Keratinocyte (primary cell): ENCODE data around the gene SMCO4.

Experiments used
- EZH2 ChIP-seq: IDR thresholded peaks from one replicate; pipeline ENCODE4 v1.6.1; 2012; ENCODE audit warnings: inconsistent platforms, mild to moderate bottlenecking, low read length, moderate library complexity
- TF ChIP-seq, protein P1 (sequence below), 3 experiments: IDR thresholded peaks in 1 of 3; conservative IDR thresholded peaks in 1 of 3; optimal IDR thresholded peaks in 1 of 3; 2 replicates in 2 of 3; 3 replicates in 1 of 3; pipeline versions ENCODE3 to v1.5.1; 2011; ENCODE audit warnings: low read length in 3 of 3, mild to moderate bottlenecking in 3 of 3, moderate library complexity in 2 of 3, control low read depth in 1 of 3, inconsistent platforms in 1 of 3; ENCODE audit not compliant: insufficient read depth in 2 of 3; ENCODE audit errors: extremely low read depth in 1 of 3

DNA sequence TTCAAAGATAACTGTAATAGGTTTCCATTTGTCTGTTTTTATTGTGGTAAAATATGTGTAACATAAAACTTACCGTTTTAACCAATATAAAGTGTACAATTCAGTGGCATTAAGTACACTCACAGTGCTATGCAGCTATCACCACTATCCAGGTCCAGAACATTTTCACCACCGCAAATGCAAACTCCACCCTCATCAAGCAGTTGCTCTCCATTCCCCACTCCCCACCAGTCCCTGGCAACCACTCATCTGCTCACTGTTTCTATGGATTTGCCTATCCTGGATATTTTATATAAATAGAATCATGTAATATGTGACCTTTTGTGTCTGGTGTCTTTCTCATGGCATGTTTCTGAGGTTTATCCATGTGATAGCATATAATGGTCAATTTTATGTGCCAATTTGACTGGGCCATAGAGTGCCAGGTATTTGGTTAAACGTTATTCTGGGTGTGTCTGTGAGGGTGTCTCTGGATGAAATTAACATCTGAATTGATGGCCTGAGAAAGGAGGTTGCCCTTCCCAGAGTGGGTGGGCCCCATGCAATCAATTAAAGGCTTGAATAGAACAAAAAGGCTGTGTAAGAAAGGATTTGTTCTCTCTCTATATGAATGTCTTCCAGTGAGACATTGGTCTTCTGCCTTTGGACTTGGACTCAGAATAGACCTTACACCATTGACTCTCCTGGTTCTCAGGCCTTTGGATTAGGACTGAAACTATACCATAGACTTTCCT is 17.2 kb upstream of the SMCO4 start:
- no peak for TF ChIP-seq EZH2
- TF ChIP-seq, protein P1, sequence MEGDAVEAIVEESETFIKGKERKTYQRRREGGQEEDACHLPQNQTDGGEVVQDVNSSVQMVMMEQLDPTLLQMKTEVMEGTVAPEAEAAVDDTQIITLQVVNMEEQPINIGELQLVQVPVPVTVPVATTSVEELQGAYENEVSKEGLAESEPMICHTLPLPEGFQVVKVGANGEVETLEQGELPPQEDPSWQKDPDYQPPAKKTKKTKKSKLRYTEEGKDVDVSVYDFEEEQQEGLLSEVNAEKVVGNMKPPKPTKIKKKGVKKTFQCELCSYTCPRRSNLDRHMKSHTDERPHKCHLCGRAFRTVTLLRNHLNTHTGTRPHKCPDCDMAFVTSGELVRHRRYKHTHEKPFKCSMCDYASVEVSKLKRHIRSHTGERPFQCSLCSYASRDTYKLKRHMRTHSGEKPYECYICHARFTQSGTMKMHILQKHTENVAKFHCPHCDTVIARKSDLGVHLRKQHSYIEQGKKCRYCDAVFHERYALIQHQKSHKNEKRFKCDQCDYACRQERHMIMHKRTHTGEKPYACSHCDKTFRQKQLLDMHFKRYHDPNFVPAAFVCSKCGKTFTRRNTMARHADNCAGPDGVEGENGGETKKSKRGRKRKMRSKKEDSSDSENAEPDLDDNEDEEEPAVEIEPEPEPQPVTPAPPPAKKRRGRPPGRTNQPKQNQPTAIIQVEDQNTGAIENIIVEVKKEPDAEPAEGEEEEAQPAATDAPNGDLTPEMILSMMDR (optimal IDR thresholded peaks at IDR 0.05 in 1 of 3, IDR thresholded peaks at IDR 0.05 in 1 of 3, conservative IDR thresholded peaks at IDR 0.05 in 1 of 3; ENCODE audit: extremely low read depth in 1 of 3, insufficient read depth in 2 of 3, low read length in 3 of 3), result no peak
